ENCODE measurements around the gene OGFOD2.
"Not testable (repeated sequence)": the region's sequence is repeated elsewhere in the genome, so short reads cannot be mapped to it uniquely, and the experiment has no call there.

OGFOD2 gene

GRCh38 chr12:123005081-123005626 is 30.1 kb downstream of the OGFOD2 start:
- DNase-seq (ENCODE audit: low read depth in 2 of 2): no peak

- no peak for DNase-seq (ENCODE audit: low read depth in 2 of 2)
Observed at GRCh38 chr12:123006977-123007376, 31.9 kb downstream of the OGFOD2 start.

- DNase-seq (ENCODE audit: low read depth in 2 of 2): no peak
Observed at GRCh38 chr12:123010110-123010509, 35.1 kb downstream of the OGFOD2 start.

GRCh38 chr12:123010681-123011080 is 35.6 kb downstream of the OGFOD2 start:
- no peak for DNase-seq (ENCODE audit: low read depth in 2 of 2)

GRCh38 chr12:123011701-123012100 is 36.7 kb downstream of the OGFOD2 start:
- no peak for DNase-seq (ENCODE audit: low read depth in 2 of 2)

GRCh38 chr12:123013185-123014095 is 38.4 kb downstream of the OGFOD2 start:
- no peak for DNase-seq (ENCODE audit: low read depth in 2 of 2)

- not testable (repeated sequence) for DNase-seq (ENCODE audit: low read depth in 2 of 2)
Observed at GRCh38 chr12:123014473-123014872, 39.4 kb downstream of the OGFOD2 start.

GRCh38 chr12:123017753-123018152 is 42.7 kb downstream of the OGFOD2 start:
- no peak for DNase-seq (ENCODE audit: low read depth in 2 of 2)

GRCh38 chr12:123019841-123020138 is 44.7 kb downstream of the OGFOD2 start:
- no peak for DNase-seq (ENCODE audit: low read depth in 2 of 2)

GRCh38 chr12:123021688-123022604 is 46.9 kb downstream of the OGFOD2 start:
- DNase-seq (ENCODE audit: low read depth in 2 of 2): no peak

- no peak for DNase-seq (ENCODE audit: low read depth in 2 of 2)
Observed at GRCh38 chr12:123022846-123023245, 47.8 kb downstream of the OGFOD2 start.

- DNase-seq (ENCODE audit: low read depth in 2 of 2): no peak
Observed at GRCh38 chr12:123024819-123025391, 49.9 kb downstream of the OGFOD2 start.

GRCh38 chr12:123026094-123026853 is 51.2 kb downstream of the OGFOD2 start:
- no peak for DNase-seq (ENCODE audit: low read depth in 2 of 2)

- DNase-seq (ENCODE audit: low read depth in 2 of 2): no peak
Observed at GRCh38 chr12:123027726-123028445, 52.8 kb downstream of the OGFOD2 start.

GRCh38 chr12:123028475-123028874 is 53.4 kb downstream of the OGFOD2 start:
- no peak for DNase-seq (ENCODE audit: low read depth in 2 of 2)

GRCh38 chr12:123029550-123029949 is 54.5 kb downstream of the OGFOD2 start:
- no peak for DNase-seq (ENCODE audit: low read depth in 2 of 2)
